GM19351 (cell line): ENCODE data around the gene NOB1.

Experiments used
- ATAC-seq: cut with Tn5 transposase; IDR thresholded peaks from one replicate; pipeline ENCODE4 v1.9.1; 2021; ENCODE audit warnings: mild to moderate bottlenecking, moderate library complexity; ENCODE audit not compliant: unreplicated experiment

The NOB1 gene

GRCh38 chr16:69724414-69724873 lies 30.3 kb downstream of the NOB1 start:
- no peak for ATAC-seq

- no peak for ATAC-seq
Measured at GRCh38 chr16:69721441-69721957, 33.2 kb downstream of the NOB1 start.

GRCh38 chr16:69720822-69721430 lies 33.8 kb downstream of the NOB1 start:
- no peak for ATAC-seq

- no peak for ATAC-seq
Measured at GRCh38 chr16:69718111-69718764, 36.5 kb downstream of the NOB1 start.

GRCh38 chr16:69717066-69717465 lies 37.7 kb downstream of the NOB1 start:
- ATAC-seq, result no peak

- no peak for ATAC-seq
Measured at GRCh38 chr16:69712914-69713581, 41.7 kb downstream of the NOB1 start.

- no peak for ATAC-seq
Measured at GRCh38 chr16:69712277-69712676, 42.4 kb downstream of the NOB1 start.

GRCh38 chr16:69711115-69711740 lies 43.5 kb downstream of the NOB1 start:
- ATAC-seq, result no peak

GRCh38 chr16:69709456-69710084 lies 45.2 kb downstream of the NOB1 start:
- no peak for ATAC-seq

- ATAC-seq, result no peak
Measured at GRCh38 chr16:69707920-69708683, 46.6 kb downstream of the NOB1 start.

- no peak for ATAC-seq
Measured at GRCh38 chr16:69706975-69707340, 47.8 kb downstream of the NOB1 start.

GRCh38 chr16:69706256-69706974 lies 48.3 kb downstream of the NOB1 start:
- ATAC-seq, result no peak

GRCh38 chr16:69703638-69704037 lies 51.1 kb downstream of the NOB1 start:
- ATAC-seq, result no peak

- no peak for ATAC-seq
Measured at GRCh38 chr16:69701866-69702265, 52.9 kb downstream of the NOB1 start.

- ATAC-seq, result no peak
Measured at GRCh38 chr16:69701452-69701851, 53.3 kb downstream of the NOB1 start.

GRCh38 chr16:69699915-69700314 lies 54.8 kb downstream of the NOB1 start:
- no peak for ATAC-seq

GRCh38 chr16:69698404-69698803 lies 56.3 kb downstream of the NOB1 start:
- no peak for ATAC-seq

- no peak for ATAC-seq
Measured at GRCh38 chr16:69693916-69694315, 60.8 kb downstream of the NOB1 start.

GRCh38 chr16:69691980-69692911 lies 62.5 kb downstream of the NOB1 start:
- no peak for ATAC-seq
